GM23338 (cell line): ENCODE data around the gene MYO1D. TPM values are rescaled to one million over a fixed set of nuclear protein-coding genes. Genes with fewer than 3 reads are reported as not detected.

Experiments used
- ATAC-seq: fragments of 200-7000 bp; cut with Tn5 transposase; 3 replicates; pipeline ENCODE4 v1.9.1; 2020
- DNase-seq: peaks from one replicate; pipeline ENCODE4 v3.0.0-alpha.2; 2015; ENCODE audit warnings: low spot score
- H2AFZ ChIP-seq: fragments of 200-600 bp; sonication (generic); 2 replicates; pipeline ENCODE4 v1.8.0; 2016; ENCODE audit warnings: antibody characterized with exemption, mild to moderate bottlenecking, moderate library complexity
- H3F3A ChIP-seq: fragments of 200-600 bp; sonication (generic); replicated peaks from 2 replicates; pipeline ENCODE4 v1.8.0; 2017; ENCODE audit warnings: antibody characterized with exemption, mixed run types, low read depth
- H3K27ac ChIP-seq: fragments of 200-600 bp; sonication (generic); 2 replicates; pipeline ENCODE4 v1.6.1; 2016; ENCODE audit warnings: low read depth
- H3K27me3 ChIP-seq: fragments of 200-600 bp; sonication (generic); 2 replicates; pipeline ENCODE4 v1.8.0; 2016; ENCODE audit warnings: mild to moderate bottlenecking, mixed run types, moderate library complexity; ENCODE audit not compliant: insufficient read depth
- H3K36me3 ChIP-seq: fragments of 200-600 bp; sonication (generic); 2 replicates; pipeline ENCODE4 v1.8.0; 2016; ENCODE audit warnings: mild to moderate bottlenecking; ENCODE audit not compliant: insufficient read depth
- H3K4me1 ChIP-seq: fragments of 200-600 bp; sonication (generic); 2 replicates; pipeline ENCODE4 v1.8.0; 2016; ENCODE audit warnings: mild to moderate bottlenecking, moderate library complexity; ENCODE audit not compliant: insufficient read depth
- H3K4me2 ChIP-seq: fragments of 200-600 bp; sonication (generic); 2 replicates; pipeline ENCODE4 v1.7.1; 2017; ENCODE audit warnings: mixed run types
- H3K4me3 ChIP-seq: fragments of 200-600 bp; sonication (generic); 2 replicates; pipeline ENCODE4 v1.6.1; 2016; ENCODE audit warnings: mixed run types
- H3K79me2 ChIP-seq: fragments of 200-600 bp; sonication (generic); replicated peaks from 2 replicates; pipeline ENCODE4 v1.8.0; 2017; ENCODE audit warnings: mild to moderate bottlenecking; ENCODE audit not compliant: insufficient read depth
- H3K9me2 ChIP-seq: fragments of 200-600 bp; sonication (generic); 2 replicates; pipeline ENCODE4 v1.8.0; 2017; ENCODE audit not compliant: insufficient read depth
- H4K20me1 ChIP-seq: fragments of 200-600 bp; sonication (generic); replicated peaks from 2 replicates; pipeline ENCODE4 v1.8.0; 2017; ENCODE audit warnings: mild to moderate bottlenecking; ENCODE audit not compliant: insufficient read depth
- H3K27ac Mint-ChIP-seq: 2 replicates; pipeline ENCODE4 v1.8.0; 2020; ENCODE audit warnings: inconsistent platforms, mild to moderate bottlenecking, moderate library complexity, mixed read lengths
- H3K27me3 Mint-ChIP-seq: 3 replicates; pipeline ENCODE4 v1.8.0; 2022; ENCODE audit warnings: low read depth, mild to moderate bottlenecking, moderate library complexity, mixed read lengths, inconsistent platforms; ENCODE audit not compliant: insufficient read depth, poor library complexity
- H3K36me3 Mint-ChIP-seq: 3 replicates; pipeline ENCODE4 v1.8.0; 2021; ENCODE audit warnings: low read depth, mild to moderate bottlenecking, inconsistent platforms, moderate library complexity, mixed read lengths
- H3K4me1 Mint-ChIP-seq: 3 replicates; pipeline ENCODE4 v1.8.0; 2020; ENCODE audit warnings: mild to moderate bottlenecking, inconsistent platforms, mixed read lengths
- H3K4me3 Mint-ChIP-seq: 3 replicates; pipeline ENCODE4 v1.8.0; 2021; ENCODE audit warnings: moderate library complexity, mild to moderate bottlenecking, inconsistent platforms, mixed read lengths
- H3K9me3 Mint-ChIP-seq: 3 replicates; pipeline ENCODE4 v1.8.0; 2020; ENCODE audit warnings: moderate library complexity, mild to moderate bottlenecking, inconsistent platforms, mixed read lengths
- CREB1 ChIP-seq: fragments of 250-450 bp; sonication (Bioruptor Pico); IDR thresholded peaks from 2 replicates; pipeline ENCODE4 v1.5.0; 2020; ENCODE audit warnings: low read depth, mild to moderate bottlenecking, moderate library complexity
- CTCF ChIP-seq, 2 experiments: fragments of 200-600 bp in 1 of 2; sonication (generic) in 1 of 2; conservative IDR thresholded peaks; 2 replicates each; pipeline versions ENCODE4 v1.5.1 to v1.6.1; 2016 to 2017; ENCODE audit warnings: antibody characterized with exemption in 2 of 2, low read depth in 2 of 2, mild to moderate bottlenecking in 2 of 2, moderate library complexity in 1 of 2
- ETS1 ChIP-seq: IDR thresholded peaks from 2 replicates; pipeline ENCODE4 v1.6.1; 2016; ENCODE audit warnings: antibody characterized with exemption
- EZH2 ChIP-seq: fragments of 200-600 bp; sonication (generic); IDR thresholded peaks from one replicate; pipeline ENCODE4 v1.8.0; 2017; ENCODE audit warnings: antibody characterized with exemption, mild to moderate bottlenecking, low read depth; ENCODE audit not compliant: unreplicated experiment
- NANOG ChIP-seq: IDR thresholded peaks from 2 replicates; pipeline ENCODE4 v1.6.1; 2016; ENCODE audit warnings: antibody characterized with exemption, borderline replicate concordance
- REST ChIP-seq: IDR thresholded peaks from one replicate; pipeline ENCODE4 v1.6.1; 2018; ENCODE audit warnings: antibody characterized with exemption; ENCODE audit not compliant: unreplicated experiment
- ZNF114 ChIP-seq: fragments of 250-450 bp; sonication (Bioruptor Pico); IDR thresholded peaks from 2 replicates; pipeline ENCODE4 v1.5.0; 2020; ENCODE audit warnings: mild to moderate bottlenecking, moderate library complexity
- ZNF331 ChIP-seq: fragments of 250-450 bp; sonication (Bioruptor Pico); IDR thresholded peaks from 2 replicates; pipeline ENCODE4 v1.5.0; 2020; ENCODE audit warnings: low read depth, mild to moderate bottlenecking, moderate library complexity
- polyA plus RNA-seq: library from polyadenylated mRNA; unstranded; fragments of >200 nt; fragmentation: Nextera tagmentation; extraction: Ambion mirVana; gene quantifications from 2 replicates; pipeline ENCODE4 v1.2.1, GENCODE V29; 2016
- total RNA-seq: library from RNA; depleted of rRNA; stranded (reverse); fragments of >200 nt; shearing (Covaris generic); gene quantifications from 2 replicates; pipeline ENCODE4 v1.2.3, GENCODE V29; 2014

The MYO1D gene
- total and polyA plus RNA-seq, 2 experiments from 2014 or later, result 8.6 to 28.6 TPM

GRCh38 chr17:32567086-32567485 is 309.8 kb downstream of the MYO1D start (continued):
- TF ChIP-seq NANOG, result no peak
- TF ChIP-seq ZNF114 (CRISPR knock-in tag), result no peak
- no peak for TF ChIP-seq EZH2
- no peak for TF ChIP-seq ETS1
- TF ChIP-seq CTCF (conservative IDR thresholded peaks at IDR 0.05; ENCODE audit: low read depth in 2 of 2), result no peak

- Histone ChIP-seq H3K79me2 (no peaks in the 10 kb centered on the region), H3F3A (no peaks in the 10 kb centered on the region), H3K4me1 (peaks cover 8% of the 10 kb centered on the region), H2AFZ (no peak overlapping the region), H3K27me3 (no peaks in the 10 kb centered on the region), H3K27ac (no peak overlapping the region), H4K20me1 (no peaks in the 10 kb centered on the region), H3K4me2 (no peak overlapping the region), H3K36me3 (no peaks in the 10 kb centered on the region), H3K4me3 (no peak overlapping the region), H3K9me2 (peaks cover 9% of the 10 kb centered on the region; the same call in 1 of the 2 replicates)
- peaks cover 12% of the 10 kb centered on the region; the same call in 2 of the 3 replicates for H3K4me1 Mint-ChIP-seq
- TF ChIP-seq CREB1 (no peak), ZNF331 (CRISPR knock-in tag) (no peak), NANOG (no peak), REST (no peak)
- no peak for DNase-seq
- no peak overlapping the region for H3K4me3 Mint-ChIP-seq
- H3K27ac Mint-ChIP-seq, result no peak overlapping the region
- ATAC-seq, result peak; percentile 77
- no peaks in the 10 kb centered on the region; the same call in 2 of the 3 replicates for H3K36me3 Mint-ChIP-seq
- H3K9me3 Mint-ChIP-seq, result no peaks in the 10 kb centered on the region; the same call in 2 of the 3 replicates
- H3K27me3 Mint-ChIP-seq, result peaks cover 4% of the 10 kb centered on the region
Measured at GRCh38 chr17:32566303-32566702, 310.6 kb downstream of the MYO1D start.
